A673 (cell line): ENCODE measurements around the gene NAA40. TPM values are rescaled to one million over a fixed set of nuclear protein-coding genes. Genes with fewer than 3 reads are reported as not detected.

Source experiments
- BruUV-seq: library from RNA; stranded (reverse); fragments of 400-500 nt; replicated peaks from 2 replicates; lab custom pipeline; 2021; lab: Mats Ljungman, UMichigan
- CTCF ChIA-PET: fragments of 300-600 bp; sonication (Branson Sonifier 250); formaldehyde crosslinking; loops from one replicate; lab custom pipeline; 2022; ENCODE audit warnings: antibody characterized with exemption; lab: Charles Lee
- POLR2A ChIA-PET: fragments of 300-600 bp; sonication (Branson Sonifier 250); formaldehyde crosslinking; loops from one replicate; lab custom pipeline; 2022; ENCODE audit warnings: antibody characterized with exemption; ENCODE audit not compliant: low non-redundant PET; lab: Charles Lee
- DNase-seq: peaks from one replicate; pipeline ENCODE4 v3.0.0-alpha.2; 2015; ENCODE audit warnings: low spot score
- H3K27ac ChIP-seq: fragments of 200-600 bp; sonication (generic); 2 replicates; pipeline ENCODE4 v1.5.1; 2016; ENCODE audit warnings: mixed run types, low read depth, mild to moderate bottlenecking, mixed read lengths, antibody characterized with exemption, low read length; ENCODE audit not compliant: poor library complexity, severe bottlenecking
- H3K27me3 ChIP-seq: fragments of 200-600 bp; sonication (generic); replicated peaks from 2 replicates; pipeline ENCODE4 v1.6.1; 2017; ENCODE audit warnings: mixed run types, low read depth, mild to moderate bottlenecking, mixed read lengths, antibody characterized with exemption, low read length; ENCODE audit not compliant: insufficient read depth, poor library complexity
- H3K36me3 ChIP-seq: fragments of 200-600 bp; sonication (generic); 2 replicates; pipeline ENCODE4 v1.6.1; 2016; ENCODE audit warnings: mixed run types, mild to moderate bottlenecking, mixed read lengths, antibody characterized with exemption, low read length; ENCODE audit not compliant: insufficient read depth, poor library complexity, severe bottlenecking
- H3K4me1 ChIP-seq: fragments of 200-600 bp; sonication (generic); 2 replicates; pipeline ENCODE4 v1.6.1; 2017; ENCODE audit warnings: mixed run types, mild to moderate bottlenecking, mixed read lengths, antibody characterized with exemption, low read length; ENCODE audit not compliant: insufficient read depth, poor library complexity, severe bottlenecking
- H3K4me3 ChIP-seq: fragments of 200-600 bp; sonication (generic); 2 replicates; pipeline ENCODE4 v1.5.1; 2016; ENCODE audit warnings: low read depth, mixed run types, mild to moderate bottlenecking, mixed read lengths, low read length; ENCODE audit not compliant: poor library complexity, severe bottlenecking
- H3K9me3 ChIP-seq: fragments of 200-600 bp; sonication (generic); 2 replicates; pipeline ENCODE4 v1.6.1; 2016; ENCODE audit warnings: mixed run types, low read depth, mild to moderate bottlenecking, mixed read lengths, antibody characterized with exemption, low read length; ENCODE audit not compliant: poor library complexity, severe bottlenecking
- CTCF ChIP-seq: fragments of 300-800, 200-600 bp; sonication (generic); conservative IDR thresholded peaks from 2 replicates; pipeline ENCODE4 v1.5.1; 2017; ENCODE audit warnings: low read depth, mild to moderate bottlenecking, antibody characterized with exemption, low read length, moderate library complexity, mixed read lengths
- EZH2 ChIP-seq: fragments of 200-600 bp; sonication (generic); IDR thresholded peaks from 2 replicates; pipeline ENCODE4 v1.6.1; 2017; ENCODE audit warnings: borderline replicate concordance, low read depth, mild to moderate bottlenecking, mixed read lengths, antibody characterized with exemption, low read length; ENCODE audit not compliant: poor library complexity, severe bottlenecking
- intact Hi-C: fragments of 100-400 bp; cut with micrococcal nuclease; formaldehyde crosslinking; loops from one replicate; pipeline ENCODE4 v1.10.0; 2022; ENCODE audit not compliant: unreplicated experiment
- total RNA-seq: library from RNA; stranded (reverse); gene quantifications from 2 replicates; pipeline ENCODE4 v1.2.3, GENCODE V29; 2021

The NAA40 gene
- total RNA-seq, 1 experiment from 2014 or later, result 44.8 TPM

GRCh38 chr11:63985812-63986155 lies 47.0 kb downstream of the NAA40 start:
- Histone ChIP-seq H3K36me3 (peaks cover 20% of the 10 kb centered on the region), H3K27ac (peak overlapping the region; percentile 84), H3K9me3 (no peaks in the 10 kb centered on the region), H3K4me3 (peak overlapping the region; percentile 95), H3K4me1 (peaks cover 30% of the 10 kb centered on the region), H3K27me3 (no peaks in the 10 kb centered on the region)
- POLR2A ChIA-PET, result no interaction called here
- CTCF ChIA-PET, result no interaction called here
- BruUV-seq, result TSS peak; percentile 73
- intact Hi-C loops, result loop anchor here (10.0 kb wide), 1 partner anchor 221 kb away; the partner anchor contains the start of gene ZFTA
- TF ChIP-seq CTCF (no peak), EZH2 (no peak)
- no peak for DNase-seq

- intact Hi-C loops, result loop anchor here (10.0 kb wide), 1 partner anchor 222 kb away; the partner anchor contains the start of gene ZFTA
- no TSS peak for BruUV-seq
- TF ChIP-seq EZH2, result no peak
- no peak for TF ChIP-seq CTCF
- peak; percentile 97 for DNase-seq
- ChIA-PET POLR2A (no interaction called here), CTCF (no interaction called here)
- peak within 1 kb of the TSS; percentile 84 for H3K27ac ChIP-seq
- no peaks in the 10 kb centered on the region for H3K27me3 ChIP-seq
- peaks cover 25% of the 10 kb centered on the region for H3K36me3 ChIP-seq
- H3K4me3 ChIP-seq, result peak within 1 kb of the TSS; percentile 95
- peaks cover 28% of the 10 kb centered on the region for H3K4me1 ChIP-seq
- H3K9me3 ChIP-seq, result no peaks in the 10 kb centered on the region
Measured at GRCh38 chr11:63986156-63986931, 47.5 kb downstream of the NAA40 start, which contains the start of gene OTUB1. TSS of gene OTUB1 (plus strand) at chr11:63986438. CDS start at chr11:63986457, 19 bp downstream.

- TF ChIP-seq CTCF (no peak), EZH2 (no peak)
- Histone ChIP-seq H3K4me1 (peaks cover 26% of the 10 kb centered on the region), H3K9me3 (no peaks in the 10 kb centered on the region), H3K27ac (peak overlapping the region; percentile 84), H3K36me3 (peaks cover 30% of the 10 kb centered on the region), H3K4me3 (peak overlapping the region; percentile 95), H3K27me3 (no peaks in the 10 kb centered on the region)
- CTCF ChIA-PET, result no interaction called here
- TSS peak; percentile 78 for BruUV-seq
- POLR2A ChIA-PET, result no interaction called here
- intact Hi-C loops, result loop anchor here (10.0 kb wide), 1 partner anchor 222 kb away; the partner anchor contains the start of gene ZFTA
- no peak for DNase-seq
Measured at GRCh38 chr11:63986932-63987513, 48.2 kb downstream of the NAA40 start.
